PC-3 (cell line): ENCODE data around the gene HMGCLL1. TPM values are rescaled to one million over a fixed set of nuclear protein-coding genes. Genes with fewer than 3 reads are reported as not detected.
A peak's percentile ranks its signal among the peaks of the same experiment; 100 is the strongest.

ENCODE experiments used
- ATAC-seq: fragments of 200-7000 bp; cut with Tn5 transposase; 2 replicates; pipeline ENCODE4 v1.9.1; 2020; ENCODE audit warnings: mild to moderate bottlenecking, moderate library complexity
- BruUV-seq: library from RNA; stranded (reverse); fragments of 400-500 nt; replicated peaks from 2 replicates; lab custom pipeline; 2021; lab: Mats Ljungman, UMichigan
- CTCF ChIA-PET: fragments of 300-600 bp; sonication (Branson Sonifier 250); formaldehyde crosslinking; loops from one replicate; lab custom pipeline; 2022; ENCODE audit warnings: antibody characterized with exemption; lab: Charles Lee
- POLR2A ChIA-PET: fragments of 300-600 bp; sonication (Branson Sonifier 250); formaldehyde crosslinking; loops from one replicate; lab custom pipeline; 2022; ENCODE audit warnings: antibody characterized with exemption; ENCODE audit not compliant: unreplicated experiment; lab: Charles Lee
- DNase-seq: peaks from one replicate; pipeline ENCODE4 v3.0.0-alpha.2; 2015
- H2AFZ ChIP-seq: fragments of 300-600 bp; sonication (generic); 2 replicates; pipeline ENCODE4 v1.6.0; 2016; ENCODE audit warnings: antibody characterized with exemption, low read length
- H3F3A ChIP-seq: fragments of 300-600 bp; sonication (generic); one replicate; pipeline ENCODE4 v1.6.0; 2017; ENCODE audit warnings: antibody characterized with exemption, low read length, control low read depth, mild to moderate bottlenecking; ENCODE audit not compliant: unreplicated experiment
- H3K27ac ChIP-seq: fragments of 300-600 bp; sonication (generic); 2 replicates; pipeline ENCODE4 v1.5.1; 2016; ENCODE audit warnings: mild to moderate bottlenecking, low read length
- H3K27me3 ChIP-seq: fragments of 300-600 bp; sonication (generic); 2 replicates; pipeline ENCODE4 v1.6.1; 2016; ENCODE audit warnings: low read length, mixed read lengths
- H3K36me3 ChIP-seq: fragments of 300-600 bp; sonication (generic); 2 replicates; pipeline ENCODE4 v1.6.1; 2016; ENCODE audit warnings: low read depth, mixed run types, low read length, mixed read lengths
- H3K4me1 ChIP-seq: fragments of 300-600 bp; sonication (generic); 2 replicates; pipeline ENCODE4 v1.5.1; 2016; ENCODE audit warnings: low read length; ENCODE audit not compliant: insufficient read depth
- H3K4me2 ChIP-seq: fragments of 300-600 bp; sonication (generic); 2 replicates; pipeline ENCODE4 v1.6.0; 2016; ENCODE audit warnings: low read length
- H3K4me3 ChIP-seq: fragments of 300-600 bp; sonication (generic); 2 replicates; pipeline ENCODE4 v1.5.1; 2016; ENCODE audit warnings: mild to moderate bottlenecking, low read length, mixed read lengths
- H3K79me2 ChIP-seq: fragments of 300-600 bp; sonication (generic); 2 replicates; pipeline ENCODE4 v1.6.1; 2017; ENCODE audit warnings: low read length, mixed read lengths
- H3K9ac ChIP-seq: fragments of 300-600 bp; sonication (generic); 2 replicates; pipeline ENCODE4 v1.6.0; 2016; ENCODE audit warnings: mild to moderate bottlenecking, low read length
- H3K9me2 ChIP-seq: fragments of 300-600 bp; sonication (generic); replicated peaks from 2 replicates; pipeline ENCODE4 v1.6.1; 2016; ENCODE audit warnings: mixed run types, low read length, mixed read lengths
- H3K9me3 ChIP-seq: fragments of 300-600 bp; sonication (generic); 2 replicates; pipeline ENCODE4 v1.6.1; 2016; ENCODE audit warnings: low read length, mixed read lengths
- H4K20me1 ChIP-seq: fragments of 300-600 bp; sonication (generic); 2 replicates; pipeline ENCODE4 v1.6.1; 2016; ENCODE audit warnings: low read length, mixed read lengths
- CTCF ChIP-seq: fragments of 300-600 bp; sonication (generic); conservative IDR thresholded peaks from 2 replicates; pipeline ENCODE4 v1.5.1; 2017; ENCODE audit warnings: antibody characterized with exemption, low read depth, mild to moderate bottlenecking, low read length
- EZH2 ChIP-seq: fragments of 300-600 bp; sonication (generic); IDR thresholded peaks from one replicate; pipeline ENCODE4 v1.6.1; 2017; ENCODE audit warnings: antibody characterized with exemption, mild to moderate bottlenecking, low read length; ENCODE audit not compliant: unreplicated experiment
- EZH2phosphoT487 ChIP-seq: fragments of 300-600 bp; sonication (generic); IDR thresholded peaks from 2 replicates; pipeline ENCODE4 v1.6.1; 2018; ENCODE audit warnings: mild to moderate bottlenecking, antibody characterized with exemption, low read length, borderline replicate concordance
- intact Hi-C: fragments of 100-400 bp; cut with micrococcal nuclease; formaldehyde crosslinking; loops from 2 replicates; pipeline ENCODE4 v1.9.0; 2023
- total RNA-seq: library from RNA; depleted of rRNA; stranded (reverse); fragments of >200 nt; gene quantifications from 2 replicates; pipeline ENCODE4 v1.2.3, GENCODE V29; 2014

Gene HMGCLL1
- total RNA-seq, 1 experiment from 2014 or later, result not detected

- no peak overlapping the region for H3K27ac ChIP-seq
- no peaks in the 10 kb centered on the region for H3K9me3 ChIP-seq
- no peak overlapping the region for H2AFZ ChIP-seq
- H3F3A ChIP-seq, result no peaks in the 10 kb centered on the region
- no peak overlapping the region for H3K9ac ChIP-seq
- TF ChIP-seq EZH2phosphoT487 (no peak), CTCF (no peak), EZH2 (no peak)
- no peak for DNase-seq
- ChIA-PET CTCF (no interaction called here), POLR2A (no interaction called here)
- ATAC-seq, result no peak
- H3K4me1 ChIP-seq, result no peaks in the 10 kb centered on the region
- H3K27me3 ChIP-seq, result no peaks in the 10 kb centered on the region
- intact Hi-C loops, result no loop called here
- no TSS peak for BruUV-seq
- no peaks in the 10 kb centered on the region for H3K79me2 ChIP-seq
- no peaks in the 10 kb centered on the region for H3K36me3 ChIP-seq
- H3K9me2 ChIP-seq, result no peaks in the 10 kb centered on the region
- H3K4me2 ChIP-seq, result no peak overlapping the region
- no peaks in the 10 kb centered on the region for H4K20me1 ChIP-seq
- H3K4me3 ChIP-seq, result no peak overlapping the region
These were observed 88.1 kb downstream of the HMGCLL1 start for GRCh38 chr6:55490871-55491270.

- H3K27ac ChIP-seq, result no peak overlapping the region
- DNase-seq, result peak; percentile 50
- POLR2A ChIA-PET, result interaction anchor here (0.6 kb wide), 1 partner anchor 369 kb away, joined by 3 read pairs; no protein-coding TSS in a partner anchor
These were observed 104.6 kb downstream of the HMGCLL1 start for GRCh38 chr6:55474382-55474781.

More at GRCh38 chr6:55474382-55474781, 104.6 kb downstream of the HMGCLL1 start:
- Histone ChIP-seq H3F3A (no peaks in the 10 kb centered on the region), H2AFZ (peak overlapping the region; percentile 17; the same call in 1 of the 2 replicates), H3K4me1 (peaks cover 16% of the 10 kb centered on the region), H3K27me3 (no peaks in the 10 kb centered on the region), H3K4me3 (no peak overlapping the region), H3K4me2 (peak overlapping the region; percentile 6; the same call in 1 of the 2 replicates), H4K20me1 (no peaks in the 10 kb centered on the region), H3K9ac (no peak overlapping the region), H3K79me2 (no peaks in the 10 kb centered on the region), H3K36me3 (no peaks in the 10 kb centered on the region), H3K9me2 (no peaks in the 10 kb centered on the region), H3K9me3 (no peaks in the 10 kb centered on the region)
- CTCF ChIA-PET, result no interaction called here
- no TSS peak for BruUV-seq
- peak; percentile 48; the same call in 1 of the 2 replicates for ATAC-seq
- TF ChIP-seq EZH2, result no peak
- no peak for TF ChIP-seq CTCF
- TF ChIP-seq EZH2phosphoT487, result no peak
- intact Hi-C loops, result no loop called here
